Uterus (tissue), 4 donors: ENCODE results near the gene MAP1S. TPM values are rescaled to one million over a fixed set of nuclear protein-coding genes. Genes with fewer than 3 reads are reported as not detected.

ENCODE experiments used
- DNase-seq, 2 donors: peaks; one replicate each; pipeline ENCODE4 v3.0.0-alpha.2; 2019 to 2020
- H3K27ac ChIP-seq, 2 donors: fragments of 200-600 bp; sonication (generic); 1 replicate in 1 of 2; 2 replicates in 1 of 2; pipeline ENCODE4 v1.5.1; 2016 to 2018
- H3K27me3 ChIP-seq, 2 donors: fragments of 200-600 bp; sonication (generic); one replicate each; pipeline ENCODE4 v1.5.1; 2018 to 2019; ENCODE audit warnings: control low read depth in 1 of 2
- H3K36me3 ChIP-seq, 2 donors: fragments of 200-600 bp; sonication (generic); one replicate each; pipeline ENCODE4 v1.5.1; 2019; ENCODE audit warnings: control low read depth in 1 of 2
- H3K4me1 ChIP-seq, 2 donors: fragments of 200-600 bp; sonication (generic); one replicate each; pipeline ENCODE4 v1.5.1; 2018 to 2019; ENCODE audit warnings: control low read depth in 1 of 2
- H3K4me3 ChIP-seq, 2 donors: fragments of 200-600 bp; sonication (generic); 1 replicate in 1 of 2; 2 replicates in 1 of 2; pipeline ENCODE4 v1.5.1; 2018 to 2019; ENCODE audit warnings: mild to moderate bottlenecking in 1 of 2
- H3K9me3 ChIP-seq, 2 donors: fragments of 200-600 bp; sonication (generic); one replicate each; pipeline ENCODE4 v1.5.1; 2019; ENCODE audit warnings: control low read depth in 1 of 2
- CTCF ChIP-seq, 4 experiments: fragments of 200-600 bp in 2 of 4; fragments of 450-650 bp in 2 of 4; sonication (generic) in 2 of 4; IDR thresholded peaks; one replicate each; pipeline ENCODE4 v1.5.1; 2016 to 2019; ENCODE audit warnings: antibody characterized with exemption in 4 of 4, mild to moderate bottlenecking in 2 of 4, moderate library complexity in 1 of 4
- POLR2A ChIP-seq, 2 donors: fragments of 450-650 bp; IDR thresholded peaks; one replicate each; pipeline ENCODE4 v1.6.1; 2016; ENCODE audit warnings: antibody characterized with exemption in 2 of 2, mild to moderate bottlenecking in 1 of 2, moderate library complexity in 1 of 2
- intact Hi-C: fragments of 100-400 bp; cut with DNase I; formaldehyde crosslinking; loops from one replicate; pipeline ENCODE4 v1.15.1; 2023; ENCODE audit warnings: low total_unique reads
- total RNA-seq, 4 donors: library from RNA; depleted of rRNA in 3 of 4; stranded (reverse); fragments of >200 nt in 3 of 4; gene quantifications; one replicate each; pipeline versions ENCODE4 v1.1.0 to v1.2.4, GENCODE V29; 2014 to 2023
- donor health status: DM: yes; HTN: yes; CAD: no.

MAP1S gene
- total RNA-seq: 10 to 100 TPM in 3 of 4 donors, 1 to 10 TPM in 1; 6.2 to 78.7 (median 50.3) TPM

- Histone ChIP-seq H3K4me1 (peaks cover 0 to 28% of the 10 kb centered on the region in 2 donors), H3K27ac (peak within 1 kb of the TSS; percentile 63 to 65), H3K27me3 (no peaks in the 10 kb centered on the region), H3K9me3 (no peaks in the 10 kb centered on the region), H3K36me3 (no peaks in the 10 kb centered on the region), H3K4me3 (peak within 1 kb of the TSS; percentile 80 to 85)
- intact Hi-C loops: no loop called here
- TF ChIP-seq CTCF (IDR thresholded peaks at IDR 0.05): peak in 1 of 4 experiments; percentile 20
- peak; percentile 43 to 68 for TF ChIP-seq POLR2A (IDR thresholded peaks at IDR 0.05)
- peak; percentile 34 to 59 for DNase-seq
Measured at GRCh38 chr19:17718947-17719711, at the start of gene MAP1S. MAP1S (plus strand) TSS chr19:17719480; CDS start chr19:17719503, 23 bp downstream.

- H3K9me3 ChIP-seq: no peaks in the 10 kb centered on the region
- H3K27ac ChIP-seq: no peak overlapping the region
- H3K27me3 ChIP-seq: no peaks in the 10 kb centered on the region
- DNase-seq: no peak
- no peaks in the 10 kb centered on the region for H3K4me1 ChIP-seq
- H3K4me3 ChIP-seq: no peak overlapping the region
- no peaks in the 10 kb centered on the region for H3K36me3 ChIP-seq
- intact Hi-C loops: no loop called here
- TF ChIP-seq CTCF (IDR thresholded peaks at IDR 0.05): no peak
- no peak for TF ChIP-seq POLR2A (IDR thresholded peaks at IDR 0.05)
Measured at GRCh38 chr19:17671906-17672305, 47.4 kb upstream of the MAP1S start.

GRCh38 chr19:17673937-17674799 lies 45.1 kb upstream of the MAP1S start:
- TF ChIP-seq CTCF (IDR thresholded peaks at IDR 0.05) (no peak), POLR2A (IDR thresholded peaks at IDR 0.05) (no peak)
- no peak for DNase-seq
- Histone ChIP-seq H3K36me3 (no peaks in the 10 kb centered on the region), H3K4me3 (no peak overlapping the region), H3K4me1 (no peaks in the 10 kb centered on the region), H3K27me3 (no peaks in the 10 kb centered on the region), H3K9me3 (no peaks in the 10 kb centered on the region), H3K27ac (no peak overlapping the region)
- intact Hi-C loops: no loop called here

- Histone ChIP-seq H3K27me3 (no peaks in the 10 kb centered on the region), H3K4me1 (no peaks in the 10 kb centered on the region), H3K9me3 (no peaks in the 10 kb centered on the region), H3K27ac (no peak overlapping the region), H3K4me3 (no peak overlapping the region), H3K36me3 (no peaks in the 10 kb centered on the region)
- TF ChIP-seq POLR2A (IDR thresholded peaks at IDR 0.05) (no peak), CTCF (IDR thresholded peaks at IDR 0.05) (no peak)
- intact Hi-C loops: no loop called here
- DNase-seq: no peak
Measured at GRCh38 chr19:17676295-17676694, 43.0 kb upstream of the MAP1S start.

- no peak overlapping the region for H3K4me3 ChIP-seq
- H3K36me3 ChIP-seq: no peaks in the 10 kb centered on the region
- H3K27me3 ChIP-seq: no peaks in the 10 kb centered on the region
- no peak for DNase-seq
- no peaks in the 10 kb centered on the region for H3K9me3 ChIP-seq
- no peaks in the 10 kb centered on the region for H3K4me1 ChIP-seq
- intact Hi-C loops: no loop called here
- H3K27ac ChIP-seq: no peak overlapping the region
- TF ChIP-seq CTCF (IDR thresholded peaks at IDR 0.05) (no peak), POLR2A (IDR thresholded peaks at IDR 0.05) (no peak)
Measured at GRCh38 chr19:17677002-17677401, 42.3 kb upstream of the MAP1S start.
